ENCODE measurements around the gene HSPA1B.
"Not testable (repeated sequence)": the region's sequence is repeated elsewhere in the genome, so short reads cannot be mapped to it uniquely, and the experiment has no call there.

DNA sequence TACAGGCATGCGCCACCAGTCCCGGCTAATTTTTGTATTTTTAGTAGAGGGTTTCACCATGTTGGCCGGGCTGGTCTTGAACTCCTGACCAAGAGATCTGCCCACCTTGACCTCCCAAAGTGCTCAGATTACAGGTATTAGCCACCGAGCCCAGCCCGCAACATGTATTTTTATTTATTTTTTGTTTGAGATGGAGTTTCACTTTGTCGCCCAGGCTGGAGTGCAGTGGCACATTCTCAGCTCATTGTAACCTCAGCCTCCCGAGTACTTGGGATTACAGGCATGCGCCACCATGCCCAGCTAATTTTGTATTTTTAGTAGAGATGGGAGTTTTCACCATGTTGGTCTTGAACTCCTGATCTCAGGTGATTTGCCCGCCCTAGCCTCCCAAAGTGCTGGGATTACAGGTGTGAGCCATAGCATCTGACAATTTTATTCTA is 10.6 kb downstream of the HSPA1B start:
- TF ChIP-seq, protein P1, sequence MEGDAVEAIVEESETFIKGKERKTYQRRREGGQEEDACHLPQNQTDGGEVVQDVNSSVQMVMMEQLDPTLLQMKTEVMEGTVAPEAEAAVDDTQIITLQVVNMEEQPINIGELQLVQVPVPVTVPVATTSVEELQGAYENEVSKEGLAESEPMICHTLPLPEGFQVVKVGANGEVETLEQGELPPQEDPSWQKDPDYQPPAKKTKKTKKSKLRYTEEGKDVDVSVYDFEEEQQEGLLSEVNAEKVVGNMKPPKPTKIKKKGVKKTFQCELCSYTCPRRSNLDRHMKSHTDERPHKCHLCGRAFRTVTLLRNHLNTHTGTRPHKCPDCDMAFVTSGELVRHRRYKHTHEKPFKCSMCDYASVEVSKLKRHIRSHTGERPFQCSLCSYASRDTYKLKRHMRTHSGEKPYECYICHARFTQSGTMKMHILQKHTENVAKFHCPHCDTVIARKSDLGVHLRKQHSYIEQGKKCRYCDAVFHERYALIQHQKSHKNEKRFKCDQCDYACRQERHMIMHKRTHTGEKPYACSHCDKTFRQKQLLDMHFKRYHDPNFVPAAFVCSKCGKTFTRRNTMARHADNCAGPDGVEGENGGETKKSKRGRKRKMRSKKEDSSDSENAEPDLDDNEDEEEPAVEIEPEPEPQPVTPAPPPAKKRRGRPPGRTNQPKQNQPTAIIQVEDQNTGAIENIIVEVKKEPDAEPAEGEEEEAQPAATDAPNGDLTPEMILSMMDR (IDR thresholded peaks at IDR 0.05; ENCODE audit: poor library complexity): not testable (repeated sequence)
- not testable (repeated sequence) for TF ChIP-seq EZH2 (IDR thresholded peaks at IDR 0.05; ENCODE audit: borderline replicate concordance); EZH2phosphoT487 (IDR thresholded peaks at IDR 0.05; ENCODE audit: low read depth, severe bottlenecking, unreplicated experiment)

All from hepatocyte (in vitro differentiated cells).